Endothelial cell of umbilical vein (primary cell): Measurements from ENCODE around the gene OST4. TPM values are rescaled to one million over a fixed set of nuclear protein-coding genes. Genes with fewer than 3 reads are reported as not detected.

ENCODE experiments used
- BruUV-seq: library from RNA; stranded (reverse); fragments of 400-500 nt; replicated peaks from 2 replicates; lab custom pipeline; 2021; lab: Mats Ljungman, UMichigan
- CTCF ChIA-PET: fragments of 300-600, 350-600 bp; sonication (Branson Sonifier 250); formaldehyde crosslinking; loops from one replicate; lab custom pipeline; 2021; ENCODE audit warnings: antibody characterized with exemption, inconsistent platforms; lab: Charles Lee
- POLR2A ChIA-PET: fragments of 300-600, 350-600 bp; sonication (Branson Sonifier 250); formaldehyde crosslinking; loops from one replicate; lab custom pipeline; 2021; ENCODE audit warnings: antibody characterized with exemption, inconsistent platforms; lab: Charles Lee
- DNase-seq: peaks from one replicate; pipeline ENCODE4 v3.0.0-alpha.2; 2011; ENCODE audit warnings: low read depth, low spot score
- FAIRE-seq: peaks from 2 replicates; lab custom pipeline; 2011; peaks lifted over from hg19 to GRCh38; lab: Jason Lieb, UNC
- H2AFZ ChIP-seq: 2 replicates; pipeline ENCODE4 v1.6.0; 2012; ENCODE audit warnings: low read depth, low read length, control low read depth, inconsistent platforms
- H3K27ac ChIP-seq: 2 replicates; pipeline ENCODE4 v1.5.1; 2011; ENCODE audit warnings: low read depth, mild to moderate bottlenecking, control low read depth, low read length, moderate library complexity; ENCODE audit not compliant: insufficient read depth
- H3K27me3 ChIP-seq, 2 experiments: 2 replicates each; pipeline versions ENCODE4 v1.6.0 to v1.6.1; 2011; ENCODE audit warnings: low read length in 2 of 2, mixed read lengths in 1 of 2; ENCODE audit not compliant: control insufficient read depth in 2 of 2, insufficient read depth in 2 of 2
- H3K36me3 ChIP-seq, 2 experiments: 2 replicates in 1 of 2; 3 replicates in 1 of 2; pipeline ENCODE4 v1.5.1; 2011; ENCODE audit warnings: low read length in 2 of 2, mild to moderate bottlenecking in 1 of 2, moderate library complexity in 1 of 2; ENCODE audit not compliant: control insufficient read depth in 2 of 2, insufficient read depth in 2 of 2; ENCODE audit errors: extremely low read depth in 1 of 2
- H3K4me1 ChIP-seq: 3 replicates; pipeline ENCODE4 v1.5.1; 2011; ENCODE audit warnings: mild to moderate bottlenecking, low read length; ENCODE audit not compliant: control insufficient read depth, insufficient read depth; ENCODE audit errors: extremely low read depth
- H3K4me2 ChIP-seq: 2 replicates; pipeline ENCODE4 v1.6.1; 2011; ENCODE audit warnings: low read length, control low read depth, mixed read lengths; ENCODE audit not compliant: insufficient read depth
- H3K4me3 ChIP-seq, 3 experiments: fragments of 200-600 bp in 1 of 3; sonication (generic), shearing (Covaris generic) in 1 of 3; replicated peaks in 1 of 3; 2 replicates each; pipeline ENCODE4 v1.5.1; 2011 to 2016; ENCODE audit warnings: control low read depth in 3 of 3, low read length in 3 of 3, mild to moderate bottlenecking in 2 of 3, inconsistent platforms in 1 of 3, low read depth in 1 of 3, moderate library complexity in 1 of 3; ENCODE audit not compliant: insufficient read depth in 1 of 3
- H3K79me2 ChIP-seq: 2 replicates; pipeline ENCODE4 v1.6.0; 2012; ENCODE audit warnings: low read length, inconsistent platforms; ENCODE audit not compliant: control insufficient read depth, insufficient read depth
- H3K9ac ChIP-seq: replicated peaks from 2 replicates; pipeline ENCODE3; 2011; ENCODE audit warnings: low read length, control low read depth; ENCODE audit not compliant: insufficient read depth; ENCODE audit errors: extremely low read depth
- H3K9me1 ChIP-seq: replicated peaks from 3 replicates; pipeline ENCODE4 v1.6.0; 2011; ENCODE audit warnings: mild to moderate bottlenecking, low read length; ENCODE audit not compliant: control insufficient read depth, insufficient read depth; ENCODE audit errors: extremely low read depth
- H3K9me3 ChIP-seq: replicated peaks from 2 replicates; pipeline ENCODE4 v1.5.1; 2012; ENCODE audit warnings: low read length, inconsistent platforms; ENCODE audit not compliant: control insufficient read depth, insufficient read depth
- H4K20me1 ChIP-seq: replicated peaks from 2 replicates; pipeline ENCODE3; 2011; ENCODE audit warnings: mild to moderate bottlenecking, low read length; ENCODE audit not compliant: control insufficient read depth, insufficient read depth; ENCODE audit errors: extremely low read depth
- CTCF ChIP-seq, 2 donors: IDR thresholded peaks; 1 replicate in 1 of 2; 2 replicates in 1 of 2; pipeline ENCODE4 v1.5.1; 2011; ENCODE audit warnings: low read length in 2 of 2, mild to moderate bottlenecking in 2 of 2, moderate library complexity in 2 of 2, control low read depth in 1 of 2, inconsistent platforms in 1 of 2, low read depth in 1 of 2; ENCODE audit not compliant: insufficient read depth in 1 of 2; ENCODE audit errors: extremely low read depth in 1 of 2
- EZH2 ChIP-seq: IDR thresholded peaks from 2 replicates; pipeline ENCODE4 v1.6.1; 2012; ENCODE audit warnings: borderline replicate concordance, low read depth, mild to moderate bottlenecking, moderate library complexity, low read length, inconsistent platforms; ENCODE audit not compliant: severe bottlenecking
- FOS ChIP-seq: IDR thresholded peaks from 2 replicates; pipeline ENCODE4 v1.6.1; 2011; ENCODE audit warnings: mild to moderate bottlenecking, low read length, moderate library complexity, borderline replicate concordance; ENCODE audit not compliant: insufficient read depth
- GATA2 ChIP-seq: IDR thresholded peaks from 2 replicates; pipeline ENCODE4 v1.7.0; 2011; ENCODE audit warnings: low read depth, mild to moderate bottlenecking, moderate library complexity, mixed read lengths, low read length; ENCODE audit not compliant: insufficient read length, insufficient read depth
- JUN ChIP-seq: IDR thresholded peaks from 2 replicates; pipeline ENCODE4 v1.6.1; 2011; ENCODE audit warnings: borderline replicate concordance, low read depth; ENCODE audit not compliant: insufficient read length, insufficient read depth
- MAX ChIP-seq: IDR thresholded peaks from 2 replicates; pipeline ENCODE4 v1.6.1; 2011; ENCODE audit not compliant: insufficient read depth, insufficient read length
- MYC ChIP-seq: IDR thresholded peaks from one replicate; pipeline ENCODE4 v1.6.1; 2011; ENCODE audit warnings: mild to moderate bottlenecking, low read depth, low read length
- POLR2A ChIP-seq: IDR thresholded peaks from 2 replicates; pipeline ENCODE4 v1.6.1; 2012; ENCODE audit warnings: low read depth, mild to moderate bottlenecking, control low read depth, low read length
- POLR2AphosphoS5 ChIP-seq: IDR thresholded peaks from 2 replicates; pipeline ENCODE4 v1.6.1; 2012; ENCODE audit warnings: low read depth, mild to moderate bottlenecking, control low read depth, low read length, moderate library complexity; ENCODE audit not compliant: insufficient read depth
- dilution Hi-C: fragments of 300-500 bp; cut with MboI; formaldehyde crosslinking; loops from one replicate; pipeline ENCODE4 v1.15.0; 2019; ENCODE audit warnings: low sequenced_read_pairs; ENCODE audit not compliant: extremely low pct_ligation_motif_present
- intact Hi-C: fragments of 100-400 bp; cut with micrococcal nuclease; formaldehyde crosslinking; loops from one replicate; pipeline ENCODE4 v1.10.0; 2022
- polyA plus RNA-seq, 4 experiments: library from polyadenylated mRNA; depleted of rRNA in 3 of 4; stranded (reverse) in 3 of 4; unstranded in 1 of 4; fragments of >200 nt; gene quantifications; 2 replicates each; pipeline versions ENCODE4 v1.2.1 to v1.2.3, GENCODE V29; 2011 to 2012; ENCODE audit warnings: missing spikeins in 1 of 4
- total RNA-seq: library from RNA; stranded (reverse); gene quantifications from 2 replicates; pipeline ENCODE4 v1.2.3, GENCODE V29; 2021

OST4 gene
- total and polyA plus RNA-seq, 2 donors (not counting 3 experiments of a cell fraction or from before 2014, with no cell fraction given), result 415 to 1,189 TPM

- Histone ChIP-seq H3K27me3 (no peaks in the 10 kb centered on the region), H3K4me2 (no peak overlapping the region), H2AFZ (no peak overlapping the region), H3K27ac (no peak overlapping the region), H3K9ac (no peak overlapping the region), H3K4me1 (peaks cover 12% of the 10 kb centered on the region), H3K9me3 (no peaks in the 10 kb centered on the region), H3K9me1 (no peaks in the 10 kb centered on the region), H3K79me2 (no peaks in the 10 kb centered on the region), H3K36me3 (no peaks in the 10 kb centered on the region), H3K4me3 (no peak overlapping the region), H4K20me1 (no peaks in the 10 kb centered on the region)
- TF ChIP-seq JUN, result no peak
- TF ChIP-seq MAX, result no peak
- no peak for TF ChIP-seq MYC
- TF ChIP-seq GATA2, result no peak
- no peak for TF ChIP-seq CTCF (IDR thresholded peaks at IDR 0.05; ENCODE audit: extremely low read depth in 1 of 2, insufficient read depth in 1 of 2, low read depth in 1 of 2, low read length in 2 of 2)
- no peak for TF ChIP-seq POLR2A
- no peak for TF ChIP-seq EZH2
- TF ChIP-seq FOS, result no peak
- no peak for TF ChIP-seq POLR2AphosphoS5
- FAIRE-seq (no peak), DNase-seq (no peak)
- dilution Hi-C loops (no loop called here), intact Hi-C loops (no loop called here)
- ChIA-PET CTCF (interaction anchor here (1.2 to 6.0 kb wide), 5 partner anchors 9 to 121 kb away, joined by 3 to 55 read pairs (median 27); partner anchors contain the start of genes AGBL5 and OST4), POLR2A (interaction anchor here (0.6 kb wide), 1 partner anchor 22 kb away, joined by 3 read pairs; no protein-coding TSS in a partner anchor)
- no TSS peak for BruUV-seq
Measured at GRCh38 chr2:27082773-27083409, 11.4 kb upstream of the OST4 start.
